Measurements from ENCODE around the gene MZB1. TPM values are rescaled to one million over a fixed set of nuclear protein-coding genes. Genes with fewer than 3 reads are reported as not detected.
A peak's percentile ranks its signal among the peaks of the same experiment; 100 is the strongest.

Gene MZB1
- total RNA-seq, 1 donor from 2014 or later, result 0.24 TPM

DNA sequence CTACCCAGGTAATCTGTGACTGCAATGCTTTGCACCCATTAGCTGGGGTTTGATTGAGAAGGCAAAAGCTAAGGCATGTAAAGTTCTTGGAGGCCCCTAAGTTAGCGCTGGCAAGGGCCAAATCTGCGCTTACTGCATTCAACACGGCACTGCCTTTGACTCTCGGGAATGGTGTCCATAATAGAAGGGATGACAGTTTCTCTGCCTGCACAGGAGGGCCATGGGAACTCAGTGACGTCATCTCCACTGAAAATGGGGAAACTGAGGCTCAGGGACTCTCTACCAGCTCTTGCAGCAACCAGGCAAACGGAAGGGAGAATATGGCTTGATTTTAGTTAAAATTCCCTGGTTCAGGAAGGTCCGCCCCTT, 13.7 kb upstream of the MZB1 start:
- no peaks in the 10 kb centered on the region for H3K27me3 Mint-ChIP-seq
- peak overlapping the region; percentile 99 for H3K27ac Mint-ChIP-seq
- TF ChIP-seq, protein P1, sequence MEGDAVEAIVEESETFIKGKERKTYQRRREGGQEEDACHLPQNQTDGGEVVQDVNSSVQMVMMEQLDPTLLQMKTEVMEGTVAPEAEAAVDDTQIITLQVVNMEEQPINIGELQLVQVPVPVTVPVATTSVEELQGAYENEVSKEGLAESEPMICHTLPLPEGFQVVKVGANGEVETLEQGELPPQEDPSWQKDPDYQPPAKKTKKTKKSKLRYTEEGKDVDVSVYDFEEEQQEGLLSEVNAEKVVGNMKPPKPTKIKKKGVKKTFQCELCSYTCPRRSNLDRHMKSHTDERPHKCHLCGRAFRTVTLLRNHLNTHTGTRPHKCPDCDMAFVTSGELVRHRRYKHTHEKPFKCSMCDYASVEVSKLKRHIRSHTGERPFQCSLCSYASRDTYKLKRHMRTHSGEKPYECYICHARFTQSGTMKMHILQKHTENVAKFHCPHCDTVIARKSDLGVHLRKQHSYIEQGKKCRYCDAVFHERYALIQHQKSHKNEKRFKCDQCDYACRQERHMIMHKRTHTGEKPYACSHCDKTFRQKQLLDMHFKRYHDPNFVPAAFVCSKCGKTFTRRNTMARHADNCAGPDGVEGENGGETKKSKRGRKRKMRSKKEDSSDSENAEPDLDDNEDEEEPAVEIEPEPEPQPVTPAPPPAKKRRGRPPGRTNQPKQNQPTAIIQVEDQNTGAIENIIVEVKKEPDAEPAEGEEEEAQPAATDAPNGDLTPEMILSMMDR (IDR thresholded peaks at IDR 0.05; ENCODE audit: unreplicated experiment), result no peak
- peaks cover 13% of the 10 kb centered on the region for H3K4me1 Mint-ChIP-seq (ENCODE audit: low read depth)
- H3K9me3 Mint-ChIP-seq (ENCODE audit: low read depth), result no peaks in the 10 kb centered on the region
- peak overlapping the region; percentile 98 for H3K4me3 Mint-ChIP-seq (ENCODE audit: low read depth)
- no peak for DNase-seq (ENCODE audit: low spot score, unreplicated experiment)
- peaks cover 2% of the 10 kb centered on the region for H3K36me3 Mint-ChIP-seq (ENCODE audit: insufficient read depth)

DNA sequence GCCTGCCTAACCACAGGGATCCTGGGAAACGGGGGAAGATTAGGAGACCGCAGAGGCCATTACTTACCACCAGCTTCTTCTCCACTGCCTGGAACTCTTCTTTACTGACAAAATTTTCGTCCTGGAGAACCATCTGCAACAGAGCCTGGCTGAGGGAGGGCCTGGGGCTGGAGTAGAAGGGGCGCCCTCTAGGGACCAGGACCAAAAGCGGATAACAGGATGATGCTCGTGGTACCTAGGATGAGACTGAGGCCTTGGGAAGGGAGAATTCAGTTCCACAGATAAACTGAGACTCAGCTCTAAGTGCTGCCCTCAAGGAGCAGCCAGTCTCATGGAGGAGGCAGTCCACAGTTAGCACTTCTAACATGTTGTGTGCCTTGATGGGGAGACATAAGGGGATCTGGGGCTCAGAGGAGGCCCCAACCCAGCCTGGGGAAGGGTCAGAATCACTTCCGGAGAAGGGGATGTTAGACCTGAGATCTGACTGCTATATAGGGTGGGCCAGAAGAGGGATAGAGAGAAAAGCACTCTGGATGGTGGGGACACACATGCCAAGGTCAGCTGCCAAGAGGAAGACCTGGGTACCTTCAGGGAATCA, 12.9 kb upstream of the MZB1 start:
- Mint-ChIP-seq H3K36me3 (ENCODE audit: insufficient read depth) (peaks cover 2% of the 10 kb centered on the region), H3K9me3 (ENCODE audit: low read depth) (no peaks in the 10 kb centered on the region), H3K4me3 (ENCODE audit: low read depth) (peak overlapping the region; percentile 98), H3K27me3 (no peaks in the 10 kb centered on the region), H3K27ac (peak overlapping the region; percentile 99), H3K4me1 (ENCODE audit: low read depth) (peaks cover 13% of the 10 kb centered on the region)
- TF ChIP-seq, protein P1 (IDR thresholded peaks at IDR 0.05; ENCODE audit: unreplicated experiment), result peak; percentile 43
- no peak for DNase-seq (ENCODE audit: low spot score, unreplicated experiment)

DNA sequence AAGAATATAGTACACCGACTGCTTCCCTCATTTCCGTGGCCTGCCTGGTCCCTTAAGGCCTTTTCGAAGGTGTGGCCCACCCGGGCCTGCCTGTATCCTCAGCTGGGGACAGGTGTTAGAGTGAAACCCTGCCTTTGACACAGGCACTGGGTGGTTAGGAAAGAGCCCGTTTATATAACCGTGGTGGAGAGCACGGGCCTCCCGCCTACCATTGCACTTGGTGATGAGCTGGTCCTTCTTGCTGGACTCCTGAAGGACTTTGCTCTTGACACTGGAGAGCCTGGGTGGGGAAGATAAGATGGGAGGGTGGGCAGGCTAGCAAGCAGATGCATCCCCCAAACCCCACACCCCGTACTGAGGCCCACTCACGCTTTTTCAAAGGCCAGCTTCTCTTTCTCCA, 11.8 kb upstream of the MZB1 start:
- Mint-ChIP-seq H3K9me3 (ENCODE audit: low read depth) (no peaks in the 10 kb centered on the region), H3K4me3 (ENCODE audit: low read depth) (peak overlapping the region; percentile 29), H3K27ac (no peak overlapping the region), H3K36me3 (ENCODE audit: insufficient read depth) (peaks cover 2% of the 10 kb centered on the region), H3K27me3 (no peaks in the 10 kb centered on the region), H3K4me1 (ENCODE audit: low read depth) (peaks cover 13% of the 10 kb centered on the region)
- DNase-seq (ENCODE audit: low spot score, unreplicated experiment), result no peak
- TF ChIP-seq, protein P1 (IDR thresholded peaks at IDR 0.05; ENCODE audit: unreplicated experiment), result no peak

DNA sequence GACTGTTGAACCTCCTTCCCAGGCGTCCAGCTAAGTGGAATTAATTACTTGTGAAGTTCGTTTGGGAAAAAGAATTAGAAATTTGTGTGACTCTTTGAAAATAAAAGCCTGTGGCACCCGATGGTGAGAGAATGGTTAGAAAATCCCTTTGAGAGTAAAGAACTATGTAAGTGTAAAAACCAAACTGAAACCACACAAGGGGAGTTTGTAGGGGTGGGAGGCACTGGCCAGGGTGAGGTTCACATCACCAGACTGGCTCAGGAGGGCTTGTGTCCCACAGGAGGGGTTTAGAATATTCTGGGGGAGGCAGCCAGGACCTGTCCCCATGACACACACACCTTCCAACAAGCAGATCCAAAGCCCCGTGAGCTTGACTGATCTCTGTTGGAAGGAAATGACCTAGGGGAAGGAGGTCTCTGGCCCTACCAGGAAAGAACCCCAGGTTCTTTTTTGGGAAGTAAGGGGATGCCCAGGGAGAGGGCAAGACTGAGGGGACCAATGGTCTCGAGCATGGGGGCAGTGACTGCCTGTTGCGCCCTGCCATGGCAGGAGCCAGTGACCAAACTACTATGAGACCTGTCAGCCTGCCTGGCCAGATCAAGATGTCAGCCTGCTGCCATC, 9.9 kb upstream of the MZB1 start:
- Mint-ChIP-seq H3K27ac (no peak overlapping the region), H3K4me3 (ENCODE audit: low read depth) (no peak overlapping the region), H3K36me3 (ENCODE audit: insufficient read depth) (peaks cover 2% of the 10 kb centered on the region), H3K9me3 (ENCODE audit: low read depth) (no peaks in the 10 kb centered on the region), H3K4me1 (ENCODE audit: low read depth) (peaks cover 13% of the 10 kb centered on the region), H3K27me3 (peaks cover 11% of the 10 kb centered on the region)
- TF ChIP-seq, protein P1 (IDR thresholded peaks at IDR 0.05; ENCODE audit: unreplicated experiment), result no peak
- DNase-seq (ENCODE audit: low spot score, unreplicated experiment), result no peak

DNA sequence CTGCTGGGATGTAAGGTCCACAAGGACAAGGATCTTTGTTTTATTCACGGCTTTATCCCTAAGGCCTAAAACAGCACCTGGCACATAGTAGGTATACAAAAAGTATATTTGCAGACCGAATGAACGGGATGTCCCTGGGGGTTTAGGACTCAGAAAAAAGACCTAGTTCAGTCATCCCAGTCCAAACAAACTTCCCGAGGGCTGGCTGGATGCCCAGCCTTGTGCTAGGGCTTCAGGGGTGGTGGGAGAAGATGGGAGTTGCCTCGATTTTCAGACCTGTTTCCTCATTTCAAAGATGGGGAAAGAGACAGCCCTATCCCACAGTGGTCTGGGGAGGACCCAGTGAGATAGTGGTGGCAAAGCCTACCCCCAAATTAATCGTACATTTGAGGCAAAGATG, 8.2 kb upstream of the MZB1 start:
- TF ChIP-seq, protein P1 (IDR thresholded peaks at IDR 0.05; ENCODE audit: unreplicated experiment), result no peak
- Mint-ChIP-seq H3K4me1 (ENCODE audit: low read depth) (peaks cover 4% of the 10 kb centered on the region), H3K9me3 (ENCODE audit: low read depth) (no peaks in the 10 kb centered on the region), H3K27ac (no peak overlapping the region), H3K27me3 (peaks cover 21% of the 10 kb centered on the region), H3K36me3 (ENCODE audit: insufficient read depth) (peaks cover 2% of the 10 kb centered on the region), H3K4me3 (ENCODE audit: low read depth) (no peak overlapping the region)
- no peak for DNase-seq (ENCODE audit: low spot score, unreplicated experiment)

Measured in progenitor cell of endocrine pancreas (in vitro differentiated cells).